ENCODE data around the gene MIB1.

The MIB1 gene

DNA sequence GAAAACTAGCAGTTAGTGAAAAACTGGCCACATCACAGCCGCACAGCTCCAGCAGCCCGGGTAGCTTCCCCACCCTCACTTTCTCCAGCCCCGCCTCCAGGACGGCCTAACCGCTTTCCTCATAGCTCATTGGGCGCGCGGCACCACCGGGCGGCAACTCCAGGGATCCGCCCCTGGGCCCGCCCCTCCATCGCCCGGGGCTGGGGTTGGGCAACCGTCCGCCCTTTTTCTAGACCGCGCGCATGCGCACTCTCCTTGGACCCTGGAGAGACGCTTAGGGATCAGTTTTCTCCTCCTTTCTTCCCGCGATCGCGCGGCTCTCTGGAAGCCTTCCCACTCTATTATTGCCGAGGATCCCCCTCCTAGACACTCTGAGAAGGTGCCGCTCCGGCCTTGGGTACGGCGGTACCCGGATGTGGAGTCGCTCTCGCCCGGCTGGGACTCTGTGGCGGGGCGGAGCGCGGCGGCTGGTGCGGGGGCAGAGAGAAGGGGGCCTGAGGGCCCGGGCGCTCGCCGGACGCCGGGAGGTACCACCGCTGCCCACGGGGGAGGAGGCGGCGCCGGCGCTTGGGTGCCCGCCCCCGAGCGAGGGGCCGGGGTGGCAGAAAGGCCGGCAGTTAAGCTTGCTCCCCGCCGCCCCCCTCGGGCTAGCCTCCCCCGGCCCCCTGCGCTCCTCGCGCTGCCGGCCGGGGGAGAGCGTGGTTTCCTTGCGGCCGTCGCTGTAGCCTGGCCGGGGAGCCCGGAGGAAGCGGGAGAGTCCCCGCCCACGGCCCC is at the start of gene MIB1:
MIB1 (plus strand) TSS at position 255 of the 774 bp plus-strand sequence. CDS start 792 bp downstream, outside the sequence.
- TF ChIP-seq, protein P1, sequence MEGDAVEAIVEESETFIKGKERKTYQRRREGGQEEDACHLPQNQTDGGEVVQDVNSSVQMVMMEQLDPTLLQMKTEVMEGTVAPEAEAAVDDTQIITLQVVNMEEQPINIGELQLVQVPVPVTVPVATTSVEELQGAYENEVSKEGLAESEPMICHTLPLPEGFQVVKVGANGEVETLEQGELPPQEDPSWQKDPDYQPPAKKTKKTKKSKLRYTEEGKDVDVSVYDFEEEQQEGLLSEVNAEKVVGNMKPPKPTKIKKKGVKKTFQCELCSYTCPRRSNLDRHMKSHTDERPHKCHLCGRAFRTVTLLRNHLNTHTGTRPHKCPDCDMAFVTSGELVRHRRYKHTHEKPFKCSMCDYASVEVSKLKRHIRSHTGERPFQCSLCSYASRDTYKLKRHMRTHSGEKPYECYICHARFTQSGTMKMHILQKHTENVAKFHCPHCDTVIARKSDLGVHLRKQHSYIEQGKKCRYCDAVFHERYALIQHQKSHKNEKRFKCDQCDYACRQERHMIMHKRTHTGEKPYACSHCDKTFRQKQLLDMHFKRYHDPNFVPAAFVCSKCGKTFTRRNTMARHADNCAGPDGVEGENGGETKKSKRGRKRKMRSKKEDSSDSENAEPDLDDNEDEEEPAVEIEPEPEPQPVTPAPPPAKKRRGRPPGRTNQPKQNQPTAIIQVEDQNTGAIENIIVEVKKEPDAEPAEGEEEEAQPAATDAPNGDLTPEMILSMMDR (IDR thresholded peaks at IDR 0.05): no peak

DNA sequence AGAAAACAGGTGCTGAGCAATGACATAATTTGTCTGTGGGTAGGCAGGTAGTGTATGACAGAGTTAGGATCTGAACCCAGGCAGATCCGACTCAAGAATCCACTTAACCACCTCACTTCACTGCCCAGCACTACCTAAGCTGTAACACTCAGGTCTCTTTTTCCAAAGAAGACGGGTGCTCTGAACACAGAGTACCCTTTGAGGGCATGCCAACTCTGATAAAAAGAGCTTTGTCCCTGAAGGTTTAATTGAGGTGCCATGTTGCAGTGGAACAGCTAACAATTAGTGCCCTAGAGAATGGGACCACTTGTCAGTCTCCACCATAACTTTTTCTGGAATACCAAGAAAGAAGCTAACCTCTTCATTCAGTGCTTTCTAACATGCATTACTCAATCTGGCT is 47.3 kb upstream of the MIB1 start:
- TF ChIP-seq, protein P1 (IDR thresholded peaks at IDR 0.05): no peak

GRCh38 chr18:21700528-21701075 is 40.0 kb upstream of the MIB1 start:
- TF ChIP-seq, protein P1 (IDR thresholded peaks at IDR 0.05): no peak

GRCh38 chr18:21701621-21702020 is 39.0 kb upstream of the MIB1 start:
- TF ChIP-seq, protein P1 (IDR thresholded peaks at IDR 0.05): no peak

DNA sequence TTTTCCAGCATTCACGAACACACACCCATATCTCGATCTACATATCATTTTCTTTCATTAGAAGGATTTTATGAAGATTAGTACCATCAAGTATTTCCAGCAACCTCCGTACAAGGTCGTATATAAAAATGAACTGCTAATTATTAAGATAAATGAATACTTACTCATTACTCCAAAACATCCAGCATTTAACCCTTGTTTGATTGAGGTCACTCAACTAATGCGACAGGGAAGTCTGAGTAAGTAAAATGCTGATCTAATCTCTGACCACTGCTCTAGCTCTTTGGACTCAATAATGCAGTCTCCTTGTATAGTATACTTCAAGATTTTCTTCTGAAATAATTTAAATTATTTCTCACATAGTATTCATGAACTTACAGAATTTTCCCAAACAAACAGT is 38.0 kb upstream of the MIB1 start:
- TF ChIP-seq, protein P1 (IDR thresholded peaks at IDR 0.05): no peak

DNA sequence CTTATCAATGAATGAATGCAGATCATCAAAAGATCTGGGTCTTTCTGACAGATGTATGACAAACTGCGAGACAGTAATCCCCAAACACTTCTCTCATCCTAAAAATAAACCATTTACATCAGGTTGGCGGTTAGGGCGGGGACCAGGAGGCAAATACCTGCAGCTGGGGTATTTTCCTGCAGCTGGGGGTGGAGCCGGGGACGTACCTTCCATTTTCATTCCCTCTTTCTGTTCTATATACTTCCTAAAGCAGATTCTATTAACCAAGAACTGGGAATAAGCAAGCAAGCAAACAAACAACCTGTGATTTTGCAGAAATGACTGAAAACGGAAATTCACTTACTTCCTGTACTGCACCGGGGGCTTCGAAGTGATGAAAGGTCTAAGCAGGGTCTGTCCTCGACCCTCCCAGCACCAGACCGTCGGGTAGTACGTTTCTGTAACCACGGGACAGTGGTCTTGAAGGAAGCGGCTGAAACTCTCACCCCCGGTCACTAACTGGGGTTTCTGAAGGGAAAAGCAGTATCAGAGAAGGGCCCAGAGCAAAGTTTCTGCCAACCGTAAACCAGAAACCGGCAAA is 37.3 kb upstream of the MIB1 start:
- TF ChIP-seq, protein P1 (IDR thresholded peaks at IDR 0.05): no peak

DNA sequence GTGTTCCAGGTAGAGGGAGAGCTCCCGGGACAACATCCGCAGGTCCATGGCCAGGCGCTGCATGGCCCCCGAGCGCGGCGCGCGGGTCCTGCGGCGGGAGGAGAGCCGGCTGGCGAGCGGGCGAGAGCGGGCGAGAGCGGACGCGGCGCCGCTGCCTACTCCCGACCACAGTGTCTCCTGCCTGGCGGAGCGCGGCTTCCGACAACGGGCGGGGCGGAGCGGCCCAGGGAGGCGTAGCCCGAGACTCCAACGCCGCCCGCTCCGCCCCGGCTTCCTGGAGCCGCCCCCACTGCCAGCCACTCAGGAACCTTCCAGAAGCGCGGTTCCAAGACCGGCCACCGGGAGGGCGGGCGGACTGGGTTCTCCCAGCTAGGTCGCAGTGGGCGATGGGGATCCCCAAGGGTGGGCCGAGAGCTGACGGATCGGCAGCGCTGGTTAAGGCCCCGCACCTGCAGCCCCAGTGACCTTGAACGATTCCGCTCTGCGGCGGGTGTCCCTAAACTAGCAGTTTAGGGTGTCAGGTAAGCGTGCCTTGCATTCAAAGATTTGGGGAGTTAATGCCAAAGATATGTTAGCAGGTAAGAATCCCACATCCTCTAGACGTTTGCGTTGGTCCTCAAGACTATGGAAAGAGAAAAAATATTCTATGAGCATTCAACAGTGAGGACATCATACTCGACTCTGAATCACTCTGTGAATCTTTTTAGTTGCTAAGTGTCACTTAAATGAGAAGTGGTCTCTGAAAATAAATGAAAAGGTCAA is 35.8 kb upstream of the MIB1 start, which contains the start of gene ABHD3:
ABHD3 (minus strand) TSS at position 172 of the 762 bp plus-strand sequence; CDS start at position 63, 109 bp downstream.
- TF ChIP-seq, protein P1 (IDR thresholded peaks at IDR 0.05): no peak

All from LNCAP (cell line).